ENCODE measurements around the gene TAF1B.

- TF ChIP-seq POLR2A (IDR thresholded peaks at IDR 0.05; ENCODE audit: low read length) (no peak), GATA1 (IDR thresholded peaks at IDR 0.05; ENCODE audit: low read depth, low read length) (no peak)
Observed at GRCh38 chr2:9941196-9941995, 98.1 kb downstream of the TAF1B start.

Data from erythroblast (primary cell).